T-helper 1 cell treated with Interleukin-12 subunit alpha and Interleukin-12 subunit beta and Interleukin-4 antibody, amounts not matched to agents 30 μg/mL and 1 μg/mL, for 36 hours (primary cell): ENCODE results near the gene PABPN1L.
"Not testable (repeated sequence)": the region's sequence is repeated elsewhere in the genome, so short reads cannot be mapped to it uniquely, and the experiment has no call there.

Experiments
- H3K27ac Mint-ChIP-seq: one replicate; pipeline ENCODE4 v1.8.0; 2021; ENCODE audit warnings: mild to moderate bottlenecking, mixed read lengths
- H3K27me3 Mint-ChIP-seq: one replicate; pipeline ENCODE4 v1.8.0; 2021; ENCODE audit warnings: low read depth, mixed read lengths
- H3K36me3 Mint-ChIP-seq: one replicate; pipeline ENCODE4 v1.8.0; 2021; ENCODE audit warnings: low read depth, mixed read lengths
- H3K4me1 Mint-ChIP-seq: one replicate; pipeline ENCODE4 v1.8.0; 2021; ENCODE audit warnings: low read depth, mixed read lengths
- H3K4me3 Mint-ChIP-seq: one replicate; pipeline ENCODE4 v1.8.0; 2021; ENCODE audit warnings: mild to moderate bottlenecking, moderate library complexity, mixed read lengths
- H3K9me3 Mint-ChIP-seq: one replicate; pipeline ENCODE4 v1.8.0; 2021; ENCODE audit warnings: mixed read lengths

PABPN1L gene

DNA sequence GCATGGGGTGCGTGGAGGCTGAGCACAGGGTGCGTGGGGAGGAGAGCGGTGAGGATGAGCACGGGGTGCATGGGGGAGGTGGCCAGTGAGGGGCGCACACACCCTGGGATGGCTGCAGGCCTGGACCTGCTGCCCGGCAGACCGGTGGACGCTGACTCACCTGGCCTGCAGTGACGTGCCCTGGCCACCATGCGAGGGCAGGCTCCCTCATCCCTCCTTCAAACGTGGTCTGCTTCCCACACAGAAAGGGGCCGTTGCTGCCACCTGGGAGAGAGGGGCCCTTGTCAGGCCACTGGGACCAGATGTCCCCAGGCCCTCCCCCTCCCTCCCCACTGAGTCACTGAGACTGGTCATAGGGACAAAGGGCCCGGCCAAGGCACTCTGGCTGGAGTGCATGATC is 34.6 kb downstream of the PABPN1L start:
- H3K36me3 Mint-ChIP-seq: no peaks in the 10 kb centered on the region
- H3K9me3 Mint-ChIP-seq: no peaks in the 10 kb centered on the region
- H3K4me3 Mint-ChIP-seq: no peak overlapping the region
- no peak overlapping the region for H3K27ac Mint-ChIP-seq
- H3K4me1 Mint-ChIP-seq: no peaks in the 10 kb centered on the region
- no peaks in the 10 kb centered on the region for H3K27me3 Mint-ChIP-seq

DNA sequence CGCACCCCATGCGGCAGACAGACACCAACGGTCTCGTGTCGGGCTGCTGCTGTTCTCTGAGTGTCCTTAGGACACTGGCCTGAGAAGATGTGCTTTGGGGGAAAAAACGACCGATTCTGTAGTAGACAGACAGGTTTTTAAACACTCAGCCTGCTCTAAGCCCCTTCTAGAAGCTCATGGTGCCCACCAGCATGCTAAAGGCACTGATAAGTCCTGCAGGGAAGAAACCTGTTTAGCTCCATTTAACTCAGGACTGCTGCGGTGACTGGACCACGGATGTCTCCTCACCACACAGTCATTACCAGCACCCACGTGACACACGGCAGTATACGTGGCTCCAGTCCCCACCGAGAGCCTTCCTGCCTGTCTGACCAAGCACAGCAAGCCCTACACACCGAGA is 35.7 kb downstream of the PABPN1L start:
- Mint-ChIP-seq H3K36me3 (no peaks in the 10 kb centered on the region), H3K4me3 (no peak overlapping the region), H3K4me1 (no peaks in the 10 kb centered on the region), H3K9me3 (no peaks in the 10 kb centered on the region), H3K27ac (no peak overlapping the region), H3K27me3 (no peaks in the 10 kb centered on the region)

DNA sequence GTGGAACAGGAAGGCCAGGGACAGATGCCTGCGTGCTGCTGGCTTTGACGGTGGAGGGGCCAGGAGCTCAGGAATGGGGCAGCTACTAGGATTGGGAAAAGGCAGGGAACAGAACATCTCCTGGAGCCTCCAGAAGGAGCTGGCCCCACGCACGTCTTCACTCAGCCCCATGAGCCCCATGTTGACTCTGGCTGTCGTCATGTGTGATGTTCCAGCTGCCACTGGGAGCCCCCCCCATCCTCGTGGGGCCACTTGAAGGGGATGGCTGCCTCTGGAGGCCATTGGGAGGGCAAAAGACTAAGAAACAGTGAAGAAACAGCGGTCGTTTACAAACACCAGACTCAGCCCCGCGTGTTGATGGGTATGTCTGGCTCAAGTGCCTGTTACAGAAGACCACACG is 36.2 kb downstream of the PABPN1L start:
- Mint-ChIP-seq H3K4me3 (no peak overlapping the region), H3K27ac (no peak overlapping the region), H3K27me3 (no peaks in the 10 kb centered on the region), H3K4me1 (no peaks in the 10 kb centered on the region), H3K36me3 (no peaks in the 10 kb centered on the region), H3K9me3 (no peaks in the 10 kb centered on the region)

DNA sequence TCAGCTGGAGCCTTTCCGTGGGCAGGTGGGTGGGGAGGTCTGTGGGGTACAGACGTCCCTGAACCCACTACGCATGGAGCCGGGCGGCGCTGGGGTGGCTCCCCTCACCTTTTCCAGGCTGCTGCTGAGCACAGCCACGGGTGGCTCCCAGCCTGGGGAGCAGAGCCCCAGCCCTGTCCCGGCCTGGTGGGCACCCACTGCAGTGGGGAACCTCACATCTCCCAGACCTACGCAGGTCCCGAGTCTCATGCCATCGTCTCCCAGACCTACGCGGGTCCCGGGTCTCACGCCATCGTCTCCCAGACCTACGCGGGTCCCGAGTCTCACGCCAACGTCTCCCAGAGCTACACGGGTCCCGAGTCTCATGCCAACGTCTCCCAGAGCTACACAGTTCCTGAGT is 37.7 kb downstream of the PABPN1L start:
- no peaks in the 10 kb centered on the region for H3K9me3 Mint-ChIP-seq
- no peak overlapping the region for H3K27ac Mint-ChIP-seq
- no peak overlapping the region for H3K4me3 Mint-ChIP-seq
- H3K4me1 Mint-ChIP-seq: no peaks in the 10 kb centered on the region
- no peaks in the 10 kb centered on the region for H3K27me3 Mint-ChIP-seq
- H3K36me3 Mint-ChIP-seq: no peaks in the 10 kb centered on the region

DNA sequence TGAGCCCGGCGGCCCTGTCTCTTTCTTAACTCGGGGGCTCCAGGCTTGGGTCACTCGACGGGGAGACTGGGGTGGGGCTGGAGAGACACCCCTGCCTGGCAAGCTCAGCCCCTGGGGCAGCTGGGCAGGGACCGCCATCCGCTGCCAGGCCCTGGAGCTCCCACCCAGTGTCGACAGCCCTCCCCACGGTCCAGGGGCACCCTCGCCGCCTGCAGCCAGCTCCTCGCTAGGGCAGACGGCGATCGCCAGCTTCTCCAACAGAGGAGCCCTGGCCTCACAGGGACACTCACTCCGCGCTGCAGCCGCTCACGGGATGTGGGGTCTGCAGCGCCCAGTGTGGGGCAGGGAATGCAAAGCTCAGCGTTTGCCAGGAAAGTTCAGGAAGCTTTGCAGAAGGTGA is 38.7 kb downstream of the PABPN1L start:
- H3K27me3 Mint-ChIP-seq: no peaks in the 10 kb centered on the region
- H3K4me3 Mint-ChIP-seq: no peak overlapping the region
- no peaks in the 10 kb centered on the region for H3K36me3 Mint-ChIP-seq
- H3K27ac Mint-ChIP-seq: no peak overlapping the region
- H3K9me3 Mint-ChIP-seq: no peaks in the 10 kb centered on the region
- H3K4me1 Mint-ChIP-seq: no peaks in the 10 kb centered on the region

DNA sequence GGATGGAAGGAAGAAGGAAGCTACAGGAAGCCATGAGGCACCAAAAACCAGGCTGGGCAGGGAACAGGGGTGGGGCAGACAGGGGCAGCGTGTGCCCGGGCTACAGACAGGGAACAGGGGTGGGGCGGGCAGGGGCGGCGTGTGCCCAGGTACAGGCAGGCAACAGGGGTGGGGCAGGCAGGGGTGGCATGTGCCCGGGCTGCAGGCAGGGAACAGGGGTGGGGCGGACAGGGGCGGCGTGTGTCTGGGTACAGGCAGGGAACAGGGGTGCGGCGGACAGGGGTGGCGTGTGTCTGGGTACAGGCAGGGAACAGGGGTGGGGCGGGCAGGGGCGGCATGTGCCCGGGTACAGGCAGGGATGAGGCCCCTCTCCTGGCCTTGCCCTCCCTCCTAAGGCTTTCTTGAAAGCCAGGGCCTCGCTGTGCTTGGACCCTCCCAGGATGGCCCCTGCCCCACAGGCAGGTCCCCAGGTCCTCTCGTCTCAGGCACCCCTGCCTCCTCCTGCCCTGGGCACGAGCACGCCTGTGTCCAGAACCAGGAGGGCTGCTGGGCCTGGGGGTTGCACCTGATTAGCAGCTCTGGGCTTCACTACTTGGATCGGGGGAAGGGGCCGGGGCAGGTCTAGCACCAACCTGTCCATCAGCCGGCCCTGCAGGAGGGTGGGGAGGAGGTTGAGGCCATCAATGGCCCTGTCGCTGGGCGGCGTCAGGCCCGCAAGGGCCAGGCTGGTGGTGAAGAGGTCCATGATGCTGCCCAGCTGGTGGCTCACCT is 40.2 kb downstream of the PABPN1L start:
- no peak overlapping the region for H3K4me3 Mint-ChIP-seq
- H3K36me3 Mint-ChIP-seq: no peaks in the 10 kb centered on the region
- no peaks in the 10 kb centered on the region for H3K9me3 Mint-ChIP-seq
- H3K4me1 Mint-ChIP-seq: no peaks in the 10 kb centered on the region
- no peak overlapping the region for H3K27ac Mint-ChIP-seq
- no peaks in the 10 kb centered on the region for H3K27me3 Mint-ChIP-seq

DNA sequence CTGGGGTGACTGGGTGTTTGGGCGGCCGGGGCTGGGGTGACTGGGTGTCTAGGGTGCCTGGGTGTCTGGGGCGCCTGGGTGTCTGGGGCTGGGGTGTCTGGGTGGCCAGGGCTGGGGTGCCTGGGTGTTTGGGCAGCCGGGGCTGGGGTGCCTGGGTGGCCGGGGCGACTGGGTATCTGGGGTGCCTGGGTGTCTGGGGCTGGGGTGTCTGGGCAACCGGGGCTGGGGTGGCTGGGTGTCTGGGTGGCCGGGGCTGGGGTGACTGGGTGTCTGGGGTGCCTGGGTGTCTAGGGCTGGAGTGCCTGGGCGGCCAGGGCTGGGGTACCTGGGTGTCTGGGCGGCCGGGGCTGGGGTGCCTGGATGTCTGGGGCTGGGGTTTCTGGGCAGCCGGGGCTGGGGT is 41.3 kb downstream of the PABPN1L start:
- Mint-ChIP-seq H3K4me3 (no peak overlapping the region), H3K27me3 (no peaks in the 10 kb centered on the region), H3K9me3 (no peaks in the 10 kb centered on the region), H3K4me1 (no peaks in the 10 kb centered on the region), H3K27ac (no peak overlapping the region), H3K36me3 (no peaks in the 10 kb centered on the region)

DNA sequence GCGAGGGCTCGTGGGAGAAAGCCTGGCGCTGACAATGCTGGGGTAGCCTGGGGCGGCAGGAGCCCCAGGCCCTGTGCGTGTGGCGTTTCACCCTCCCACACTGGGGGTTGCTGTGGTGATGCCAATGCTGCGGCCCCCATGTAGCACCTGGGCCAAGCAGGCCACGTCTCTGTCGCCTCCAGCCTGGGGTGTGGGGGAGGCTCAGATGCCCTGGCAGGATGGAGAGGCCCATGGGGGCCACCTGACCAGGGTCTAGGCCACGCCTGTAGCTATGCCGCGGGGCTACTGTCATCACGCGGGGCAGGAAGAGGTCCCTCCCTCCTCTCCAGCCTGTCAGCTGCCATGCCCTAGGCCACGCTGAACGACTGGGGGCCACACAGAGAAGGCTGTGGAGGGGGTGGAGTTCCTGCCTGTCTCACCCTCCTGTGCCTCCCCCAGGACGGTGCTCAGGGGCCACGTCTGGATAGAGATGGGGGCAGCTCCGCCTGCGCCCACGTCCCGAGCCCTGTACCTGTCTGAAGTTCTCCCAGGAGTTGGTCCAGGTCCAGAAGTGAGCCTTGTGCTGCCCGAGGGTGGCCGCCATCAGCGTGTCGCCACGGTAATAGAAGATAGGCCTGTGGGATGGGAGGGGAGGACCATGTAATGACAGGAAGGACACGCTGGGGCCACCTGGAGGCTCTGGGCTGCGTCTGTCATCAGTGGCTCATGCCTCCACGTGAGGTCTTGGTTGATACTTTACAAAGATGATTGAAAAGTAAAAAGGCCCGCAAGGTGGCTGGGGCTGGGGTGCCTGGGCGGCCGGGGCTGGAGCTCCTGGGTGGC is 42.0 kb downstream of the PABPN1L start:
- H3K36me3 Mint-ChIP-seq: no peaks in the 10 kb centered on the region
- no peak overlapping the region for H3K27ac Mint-ChIP-seq
- no peaks in the 10 kb centered on the region for H3K4me1 Mint-ChIP-seq
- H3K4me3 Mint-ChIP-seq: no peak overlapping the region
- H3K27me3 Mint-ChIP-seq: no peaks in the 10 kb centered on the region
- no peaks in the 10 kb centered on the region for H3K9me3 Mint-ChIP-seq

DNA sequence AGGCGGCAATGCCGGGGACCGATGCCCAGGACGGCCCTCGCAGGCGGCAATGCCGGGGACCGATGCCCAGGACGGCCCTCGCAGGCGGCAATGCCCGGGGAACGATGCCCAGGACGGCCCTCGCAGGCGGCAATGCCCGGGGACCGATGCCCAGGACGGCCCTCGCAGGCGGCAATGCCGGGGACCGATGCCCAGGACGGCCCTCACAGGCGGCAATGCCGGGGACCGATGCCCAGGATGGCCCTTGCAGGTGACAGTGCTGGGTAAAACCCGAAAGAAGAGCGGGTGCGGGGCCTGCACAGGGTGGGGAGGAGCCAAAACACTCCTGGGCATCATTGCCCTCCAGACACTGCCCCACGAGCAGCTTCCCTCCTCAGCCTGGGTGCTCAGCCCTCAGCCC is 42.8 kb downstream of the PABPN1L start:
- not testable (repeated sequence) for H3K27me3 Mint-ChIP-seq, H3K36me3 Mint-ChIP-seq, H3K4me1 Mint-ChIP-seq, H3K4me3 Mint-ChIP-seq, H3K27ac Mint-ChIP-seq, H3K9me3 Mint-ChIP-seq

DNA sequence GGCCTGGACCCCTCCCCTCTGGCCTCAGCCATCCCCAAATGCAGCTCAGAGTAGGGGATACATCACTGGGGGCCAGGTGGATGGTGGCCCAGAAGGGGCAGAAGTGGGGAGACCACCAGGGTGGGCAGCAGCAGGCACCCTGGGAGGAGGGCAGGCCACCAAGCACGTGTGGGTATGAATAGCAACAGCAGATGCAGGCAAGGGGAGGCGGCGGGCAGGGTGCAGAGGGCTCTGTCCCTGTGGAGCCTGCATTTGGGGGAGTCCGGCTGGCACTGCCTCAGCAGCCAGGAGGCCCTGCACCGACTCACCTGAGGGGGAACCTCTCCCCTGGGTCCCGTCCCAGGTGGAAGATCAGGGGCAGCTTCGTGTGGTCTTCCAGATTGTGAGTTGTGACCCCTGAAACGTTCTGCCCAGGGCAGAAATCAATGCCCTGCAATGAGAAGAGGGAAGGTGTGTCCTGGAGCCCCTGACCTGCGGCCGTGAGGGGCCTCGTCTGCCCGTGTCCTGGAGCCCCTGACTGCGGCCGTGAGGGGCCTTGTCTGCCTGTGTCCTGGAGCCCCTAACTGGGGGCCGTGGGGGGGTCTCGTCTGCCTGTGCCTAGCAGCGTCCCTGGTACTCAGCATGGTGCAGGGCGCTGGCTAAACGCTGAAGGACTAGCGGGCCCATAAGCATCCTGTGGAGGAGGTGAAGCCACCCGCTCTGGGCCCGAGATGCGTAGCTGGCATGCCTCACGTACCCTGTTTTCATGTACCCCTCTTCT is 44.0 kb downstream of the PABPN1L start:
- Mint-ChIP-seq H3K27me3 (no peaks in the 10 kb centered on the region), H3K36me3 (no peaks in the 10 kb centered on the region), H3K9me3 (no peaks in the 10 kb centered on the region), H3K4me1 (no peaks in the 10 kb centered on the region), H3K4me3 (no peak overlapping the region), H3K27ac (no peak overlapping the region)

DNA sequence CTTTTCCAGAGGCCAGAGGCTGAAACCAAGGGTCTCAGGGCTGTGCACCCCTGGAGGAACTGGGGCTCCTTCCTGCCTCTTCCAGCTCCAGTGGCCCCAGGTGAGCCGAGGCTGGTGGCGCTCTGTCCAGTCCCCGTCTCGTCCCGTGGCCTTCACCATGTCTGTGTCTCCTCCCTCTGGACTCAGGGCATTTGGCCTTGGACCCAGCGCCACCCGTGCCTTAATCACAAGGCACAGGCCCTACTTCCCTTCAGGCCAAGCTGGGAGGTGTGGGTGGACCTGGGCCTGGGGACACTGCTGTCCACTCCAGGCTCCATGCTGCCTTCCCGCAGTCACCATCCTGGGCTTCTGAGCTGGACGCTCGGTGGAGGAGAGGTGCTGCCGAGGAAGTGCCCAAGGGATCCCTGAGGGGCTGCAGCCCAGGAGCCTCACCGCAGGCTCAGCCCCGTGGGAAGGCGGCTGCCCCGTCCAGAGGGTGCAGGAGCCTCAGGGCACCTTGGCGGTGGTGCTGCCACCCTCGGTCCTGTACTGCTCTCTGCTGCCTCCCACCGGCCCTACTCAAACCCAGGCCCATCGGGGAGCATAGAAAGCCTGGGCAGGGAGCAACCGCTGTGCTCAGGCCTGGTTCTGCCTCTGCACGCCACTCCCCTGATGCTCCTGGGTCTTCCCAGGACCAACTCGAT is 45.2 kb downstream of the PABPN1L start:
- Mint-ChIP-seq H3K4me1 (no peaks in the 10 kb centered on the region), H3K4me3 (no peak overlapping the region), H3K9me3 (no peaks in the 10 kb centered on the region), H3K27ac (no peak overlapping the region), H3K36me3 (no peaks in the 10 kb centered on the region), H3K27me3 (no peaks in the 10 kb centered on the region)

DNA sequence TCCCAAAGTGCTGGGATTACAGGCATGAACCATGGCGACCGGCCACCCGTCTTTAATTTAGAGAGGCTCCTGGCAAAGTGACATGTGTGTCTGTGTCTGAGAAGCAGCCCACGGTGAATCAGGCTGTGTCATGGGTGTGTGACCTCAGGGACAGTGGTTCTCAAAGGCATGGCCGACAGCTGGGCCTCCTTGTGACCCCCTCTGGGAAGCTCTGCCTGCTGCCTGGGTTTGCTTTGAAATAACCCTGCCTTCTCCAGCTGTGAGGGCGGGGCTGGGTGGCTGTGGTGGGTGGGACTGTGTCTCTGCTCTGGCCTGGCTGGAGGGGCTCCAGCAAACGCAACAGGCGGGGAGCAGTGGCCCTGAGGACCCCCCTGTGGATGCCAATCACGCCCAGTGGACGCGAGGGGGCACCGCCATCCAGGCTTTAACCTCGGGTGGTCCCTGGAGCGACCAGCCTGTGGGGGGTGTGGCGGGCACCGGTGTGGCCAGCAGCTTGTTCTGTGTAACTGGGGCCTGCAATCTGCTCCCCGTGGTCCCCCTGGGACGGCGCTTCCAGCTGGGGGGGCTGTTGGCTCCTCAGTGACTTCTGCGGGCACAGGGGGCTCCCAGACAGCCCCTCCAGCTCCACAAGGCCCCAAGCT is 46.0 kb downstream of the PABPN1L start:
- no peak overlapping the region for H3K4me3 Mint-ChIP-seq

DNA sequence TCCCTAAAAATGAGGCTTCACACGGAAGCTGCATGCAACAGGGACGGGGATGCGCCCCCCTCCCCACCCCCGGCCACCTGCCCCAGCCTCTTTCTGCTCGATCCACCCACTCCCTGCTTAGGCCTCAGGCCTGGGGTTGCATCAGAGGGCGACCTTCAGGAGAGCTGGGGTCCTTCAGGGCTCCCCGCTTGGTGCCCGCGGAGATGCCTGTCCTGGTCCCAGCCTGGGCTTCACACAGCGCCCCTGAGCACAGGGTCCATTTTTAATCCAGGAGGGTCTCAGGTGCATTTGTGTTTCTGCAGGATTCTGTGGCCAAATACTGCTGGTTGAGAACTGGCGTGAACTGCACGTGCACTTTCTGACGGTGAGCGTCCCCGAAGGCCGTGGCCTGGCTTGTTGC is 47.3 kb downstream of the PABPN1L start:
- Mint-ChIP-seq H3K9me3 (no peaks in the 10 kb centered on the region), H3K27me3 (no peaks in the 10 kb centered on the region), H3K36me3 (no peaks in the 10 kb centered on the region), H3K4me3 (no peak overlapping the region), H3K27ac (no peak overlapping the region), H3K4me1 (no peaks in the 10 kb centered on the region)

More for the DNA sequence above, 46.0 kb downstream of the PABPN1L start:
- no peaks in the 10 kb centered on the region for H3K36me3 Mint-ChIP-seq
- no peak overlapping the region for H3K27ac Mint-ChIP-seq
- H3K4me1 Mint-ChIP-seq: no peaks in the 10 kb centered on the region
- no peaks in the 10 kb centered on the region for H3K27me3 Mint-ChIP-seq
- no peaks in the 10 kb centered on the region for H3K9me3 Mint-ChIP-seq

DNA sequence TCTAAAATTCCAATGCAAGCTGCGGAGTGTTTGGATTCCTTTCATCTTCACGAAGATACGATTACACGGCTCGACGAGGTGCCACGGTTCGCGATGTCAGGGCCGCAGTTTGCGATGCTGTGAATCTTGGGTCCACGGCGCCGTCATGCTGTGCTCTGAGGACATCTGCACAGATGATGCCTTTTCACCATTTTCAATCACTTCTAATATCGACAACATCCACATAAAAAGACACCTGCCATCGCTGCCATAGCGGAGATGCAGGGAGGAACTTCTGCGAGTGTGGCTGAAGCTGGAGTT is 47.9 kb downstream of the PABPN1L start:
- Mint-ChIP-seq H3K36me3 (no peaks in the 10 kb centered on the region), H3K27me3 (no peaks in the 10 kb centered on the region), H3K4me3 (no peak overlapping the region), H3K9me3 (no peaks in the 10 kb centered on the region), H3K4me1 (no peaks in the 10 kb centered on the region), H3K27ac (no peak overlapping the region)
